Tongue (tissue), 2 donors: ENCODE data around the gene TROAP. TPM values are rescaled to one million over a fixed set of nuclear protein-coding genes. Genes with fewer than 3 reads are reported as not detected.
"Not testable (repeated sequence)": the region's sequence is repeated elsewhere in the genome, so short reads cannot be mapped to it uniquely, and the experiment has no call there.

Experiments
- DNase-seq: peaks from one replicate; pipeline ENCODE4 v3.0.0-alpha.2; 2015
- total RNA-seq: library from RNA; depleted of rRNA; stranded (reverse); fragments of >200 nt; gene quantifications from one replicate; pipeline ENCODE4 v1.2.3, GENCODE V29; 2014

TROAP gene
- total RNA-seq, 1 donor from 2014 or later, result 7.7 TPM

GRCh38 chr12:49294086-49294803 is 28.8 kb upstream of the TROAP start:
- no peak for DNase-seq

GRCh38 chr12:49294804-49295081 is 28.3 kb upstream of the TROAP start:
- DNase-seq, result no peak

- DNase-seq, result peak; percentile 44
These were observed 27.7 kb upstream of the TROAP start, which contains the start of gene PRPH for GRCh38 chr12:49295082-49295936. Gene PRPH, plus strand, starts transcription at chr12:49295147. Its CDS starts 54 bp downstream, at chr12:49295201.

- peak; percentile 49 for DNase-seq
These were observed 26.8 kb upstream of the TROAP start for GRCh38 chr12:49296034-49296835.

- DNase-seq, result no peak
These were observed 26.0 kb upstream of the TROAP start for GRCh38 chr12:49296836-49297694.

- no peak for DNase-seq
These were observed 25.4 kb upstream of the TROAP start for GRCh38 chr12:49297695-49298060.

- no peak for DNase-seq
These were observed 24.9 kb upstream of the TROAP start for GRCh38 chr12:49298160-49298559.

- no peak for DNase-seq
These were observed 21.3 kb upstream of the TROAP start for GRCh38 chr12:49301760-49302159.

GRCh38 chr12:49304161-49304560 is 18.9 kb upstream of the TROAP start:
- DNase-seq, result peak; percentile 77

GRCh38 chr12:49305762-49306510 is 17.1 kb upstream of the TROAP start:
- no peak for DNase-seq

- DNase-seq, result no peak
These were observed 13.7 kb upstream of the TROAP start for GRCh38 chr12:49309386-49309785.

- DNase-seq, result not testable (repeated sequence)
These were observed 12.5 kb upstream of the TROAP start for GRCh38 chr12:49310451-49311000.

- no peak for DNase-seq
These were observed 8.2 kb upstream of the TROAP start for GRCh38 chr12:49314811-49315210.

GRCh38 chr12:49317118-49317517 is 5.9 kb upstream of the TROAP start:
- not testable (repeated sequence) for DNase-seq

- DNase-seq, result not testable (repeated sequence)
These were observed 2.5 kb upstream of the TROAP start for GRCh38 chr12:49320411-49321103.

GRCh38 chr12:49322367-49322707 is 718 bp upstream of the TROAP start:
- DNase-seq, result no peak

GRCh38 chr12:49323524-49324097 is 556 bp downstream of the TROAP start:
- no peak for DNase-seq

GRCh38 chr12:49325606-49326005 is 2.6 kb downstream of the TROAP start:
- DNase-seq, result no peak

- no peak for DNase-seq
These were observed 4.3 kb downstream of the TROAP start for GRCh38 chr12:49327368-49327767.

- DNase-seq, result no peak
These were observed 4.8 kb downstream of the TROAP start for GRCh38 chr12:49327887-49328286.
